MCF 10A (cell line): ENCODE measurements around the gene COL7A1. TPM values are rescaled to one million over a fixed set of nuclear protein-coding genes. Genes with fewer than 3 reads are reported as not detected.

ENCODE experiments used
- BruUV-seq: library from RNA; stranded (reverse); fragments of 400-500 nt; replicated peaks from 2 replicates; lab custom pipeline; 2021; lab: Mats Ljungman, UMichigan
- CTCF ChIA-PET: fragments of 300-600 bp; sonication (Branson Sonifier 250); formaldehyde crosslinking; extraction: SDS; loops from one replicate; lab custom pipeline; 2021; ENCODE audit warnings: antibody characterized with exemption, inconsistent platforms; lab: Yijun Ruan, JAX
- POLR2A ChIA-PET: fragments of 300-600, 350-650 bp; sonication (Branson Sonifier 250); formaldehyde crosslinking; extraction: SDS; loops from one replicate; lab custom pipeline; 2020; ENCODE audit warnings: antibody characterized with exemption, inconsistent platforms; lab: Yijun Ruan, JAX
- DNase-seq: peaks from one replicate; pipeline ENCODE4 v3.0.0-alpha.2; 2018; ENCODE audit not compliant: unreplicated experiment
- H3K27ac Mint-ChIP-seq: one replicate; pipeline ENCODE4 v1.8.0; 2022; ENCODE audit warnings: mild to moderate bottlenecking, low read depth, mixed read lengths; ENCODE audit not compliant: unreplicated experiment
- H3K27me3 Mint-ChIP-seq: one replicate; pipeline ENCODE4 v1.8.0; 2022; ENCODE audit warnings: mixed read lengths; ENCODE audit not compliant: insufficient read depth, unreplicated experiment
- H3K36me3 Mint-ChIP-seq: one replicate; pipeline ENCODE4 v1.8.0; 2022; ENCODE audit warnings: mild to moderate bottlenecking, moderate library complexity, mixed read lengths; ENCODE audit not compliant: insufficient read depth, unreplicated experiment
- H3K4me1 Mint-ChIP-seq: one replicate; pipeline ENCODE4 v1.8.0; 2022; ENCODE audit warnings: mixed read lengths; ENCODE audit not compliant: insufficient read depth, unreplicated experiment
- H3K4me3 Mint-ChIP-seq: one replicate; pipeline ENCODE4 v1.8.0; 2022; ENCODE audit warnings: mild to moderate bottlenecking, moderate library complexity, mixed read lengths; ENCODE audit not compliant: unreplicated experiment
- H3K9me3 Mint-ChIP-seq: one replicate; pipeline ENCODE4 v1.8.0; 2022; ENCODE audit warnings: mixed read lengths; ENCODE audit not compliant: unreplicated experiment
- intact Hi-C: fragments of 100-400 bp; cut with micrococcal nuclease; formaldehyde crosslinking; loops from 2 replicates; pipeline ENCODE4 v1.14.1; 2022
- total RNA-seq: library from RNA; stranded (reverse); gene quantifications from 2 replicates; pipeline ENCODE4 v1.2.3, GENCODE V29; 2022
- TF ChIP-seq, protein P1 (sequence below): fragments of 200-600 bp; IDR thresholded peaks from one replicate; pipeline ENCODE4 v1.8.0; 2022; ENCODE audit warnings: antibody characterized with exemption, mild to moderate bottlenecking; ENCODE audit not compliant: unreplicated experiment

The COL7A1 gene
- total RNA-seq, 1 experiment from 2014 or later = 60.5 TPM

DNA sequence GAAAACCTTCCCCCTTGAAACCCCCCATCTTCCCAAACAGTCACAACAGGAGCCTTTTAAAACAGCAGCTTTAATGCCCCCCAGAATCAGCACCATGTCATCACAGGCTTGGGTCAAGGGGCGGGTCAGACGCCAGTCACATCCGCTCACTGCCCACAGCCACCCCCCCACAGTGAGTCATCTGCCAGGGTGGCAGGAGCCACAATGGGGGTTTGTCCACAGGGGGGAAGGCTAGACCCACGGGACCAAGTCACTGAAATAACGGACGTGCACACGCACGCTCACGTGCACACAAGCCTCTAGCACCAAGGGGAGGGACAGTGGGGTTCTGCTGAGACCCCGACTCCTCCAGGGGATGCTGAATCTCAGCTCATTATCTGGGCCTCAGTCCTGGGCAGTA is 31.1 kb downstream of the COL7A1 start:
- BruUV-seq = TSS peak; percentile 88
- CTCF ChIA-PET = interaction anchor here (0.6 to 1.8 kb wide), 4 partner anchors 128 to 963 kb away, joined by 3 to 8 read pairs (median 4); no protein-coding TSS in a partner anchor

GRCh38 chr3:48563382-48563918 is 31.7 kb downstream of the COL7A1 start, which contains the start of gene UCN2:
UCN2 (minus strand) TSS chr3:48563781; CDS start chr3:48563124, 657 bp downstream.
- Mint-ChIP-seq H3K4me1 (peaks cover 44% of the 10 kb centered on the region), H3K27me3 (no peaks in the 10 kb centered on the region), H3K36me3 (peaks cover 6% of the 10 kb centered on the region), H3K9me3 (no peaks in the 10 kb centered on the region), H3K27ac (peak within 1 kb of the TSS; percentile 63), H3K4me3 (no peak within 1 kb of the TSS)
- ChIA-PET CTCF (interaction anchor here (0.6 to 1.8 kb wide), 3 partner anchors 127 to 370 kb away, joined by 3 to 8 read pairs (median 5); no protein-coding TSS in a partner anchor), POLR2A (interaction anchor here (1.8 kb wide), 1 partner anchor 35 kb away, joined by 19 read pairs; no protein-coding TSS in a partner anchor)
- intact Hi-C loops = no loop called here
- DNase-seq = no peak
- TF ChIP-seq, protein P1, sequence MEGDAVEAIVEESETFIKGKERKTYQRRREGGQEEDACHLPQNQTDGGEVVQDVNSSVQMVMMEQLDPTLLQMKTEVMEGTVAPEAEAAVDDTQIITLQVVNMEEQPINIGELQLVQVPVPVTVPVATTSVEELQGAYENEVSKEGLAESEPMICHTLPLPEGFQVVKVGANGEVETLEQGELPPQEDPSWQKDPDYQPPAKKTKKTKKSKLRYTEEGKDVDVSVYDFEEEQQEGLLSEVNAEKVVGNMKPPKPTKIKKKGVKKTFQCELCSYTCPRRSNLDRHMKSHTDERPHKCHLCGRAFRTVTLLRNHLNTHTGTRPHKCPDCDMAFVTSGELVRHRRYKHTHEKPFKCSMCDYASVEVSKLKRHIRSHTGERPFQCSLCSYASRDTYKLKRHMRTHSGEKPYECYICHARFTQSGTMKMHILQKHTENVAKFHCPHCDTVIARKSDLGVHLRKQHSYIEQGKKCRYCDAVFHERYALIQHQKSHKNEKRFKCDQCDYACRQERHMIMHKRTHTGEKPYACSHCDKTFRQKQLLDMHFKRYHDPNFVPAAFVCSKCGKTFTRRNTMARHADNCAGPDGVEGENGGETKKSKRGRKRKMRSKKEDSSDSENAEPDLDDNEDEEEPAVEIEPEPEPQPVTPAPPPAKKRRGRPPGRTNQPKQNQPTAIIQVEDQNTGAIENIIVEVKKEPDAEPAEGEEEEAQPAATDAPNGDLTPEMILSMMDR = no peak
- BruUV-seq = no TSS peak

More for the DNA sequence above, 31.1 kb downstream of the COL7A1 start:
- POLR2A ChIA-PET = interaction anchor here (1.0 to 1.8 kb wide), 2 partner anchors 35 to 71 kb away, joined by 3 to 19 read pairs; partner anchors contain the start of gene SLC26A6
- H3K4me3 Mint-ChIP-seq = no peak overlapping the region
- H3K27me3 Mint-ChIP-seq = no peaks in the 10 kb centered on the region
- TF ChIP-seq, protein P1 = no peak
- no peaks in the 10 kb centered on the region for H3K9me3 Mint-ChIP-seq
- H3K4me1 Mint-ChIP-seq = peaks cover 39% of the 10 kb centered on the region
- peak overlapping the region; percentile 46 for H3K27ac Mint-ChIP-seq
- H3K36me3 Mint-ChIP-seq = peaks cover 7% of the 10 kb centered on the region
- intact Hi-C loops = no loop called here
- DNase-seq = peak; percentile 73

DNA sequence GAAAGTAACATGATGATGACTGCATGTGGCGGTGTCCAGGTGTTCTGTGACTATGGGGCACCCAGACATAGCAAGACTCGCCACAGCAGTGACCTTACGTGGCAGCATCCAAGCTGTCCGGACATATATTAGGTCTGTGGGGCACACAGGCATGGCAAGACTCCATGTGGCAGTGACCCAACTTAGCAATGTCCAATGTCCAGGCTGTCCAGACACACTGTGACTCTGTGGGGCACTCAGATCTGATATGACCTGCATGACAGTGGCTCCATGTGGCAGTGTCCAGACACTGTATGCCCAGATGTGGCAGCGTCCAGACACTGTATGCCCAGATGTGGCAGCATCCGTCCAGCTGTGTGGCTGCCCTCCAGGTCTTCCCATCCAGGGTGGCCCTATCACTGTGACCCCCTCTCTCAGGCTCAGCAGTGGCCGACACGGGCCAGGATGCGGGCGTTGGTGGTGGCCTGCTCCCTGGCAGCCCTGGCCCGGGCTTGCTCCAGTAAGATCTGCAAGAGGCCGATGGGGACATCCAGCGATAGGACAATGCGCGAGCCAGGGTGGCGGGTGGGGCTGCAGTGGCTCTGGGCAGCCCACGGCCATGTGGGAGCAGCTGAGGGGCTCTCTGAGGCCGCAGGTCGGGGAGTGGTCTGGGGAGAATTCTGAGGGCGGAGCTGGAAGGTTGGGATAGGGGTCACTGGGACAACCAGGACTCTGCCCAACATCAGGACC is 32.6 kb downstream of the COL7A1 start:
- intact Hi-C loops = no loop called here
- H3K27ac Mint-ChIP-seq = peak overlapping the region; percentile 63
- peaks cover 6% of the 10 kb centered on the region for H3K36me3 Mint-ChIP-seq
- ChIA-PET CTCF (interaction anchor here (0.6 to 1.8 kb wide), 3 partner anchors 109 to 218 kb away, joined by 4 to 8 read pairs (median 4); no protein-coding TSS in a partner anchor), POLR2A (interaction anchor here (2.1 to 7.2 kb wide), 2 partner anchors 36 to 73 kb away, joined by 6 to 64 read pairs; partner anchors contain the start of gene SLC26A6)
- no peak overlapping the region for H3K4me3 Mint-ChIP-seq
- DNase-seq = no peak
- H3K27me3 Mint-ChIP-seq = no peaks in the 10 kb centered on the region
- peaks cover 50% of the 10 kb centered on the region for H3K4me1 Mint-ChIP-seq
- no peaks in the 10 kb centered on the region for H3K9me3 Mint-ChIP-seq
- no TSS peak for BruUV-seq
- TF ChIP-seq, protein P1 = no peak
